Mesendoderm (in vitro differentiated cells): ENCODE measurements around the gene P3H4.
"Not testable (repeated sequence)": the region's sequence is repeated elsewhere in the genome, so short reads cannot be mapped to it uniquely, and the experiment has no call there.

ENCODE experiments used
- DNase-seq: peaks from one replicate; pipeline ENCODE4 v3.0.0; 2013
- H2AK5ac ChIP-seq: 2 replicates; pipeline ENCODE4 v1.6.1; 2013; ENCODE audit warnings: low read length, inconsistent platforms
- H2BK120ac ChIP-seq: 2 replicates; pipeline ENCODE4 v1.6.1; 2013; ENCODE audit warnings: low read depth, mild to moderate bottlenecking, low read length, moderate library complexity, mixed read lengths
- H2BK15ac ChIP-seq: replicated peaks from 2 replicates; pipeline ENCODE4 v1.6.1; 2013; ENCODE audit warnings: low read depth, mild to moderate bottlenecking, moderate library complexity
- H2BK5ac ChIP-seq: 2 replicates; pipeline ENCODE4 v1.6.1; 2013; ENCODE audit warnings: low read length, inconsistent platforms
- H3K18ac ChIP-seq: 2 replicates; pipeline ENCODE4 v1.6.1; 2013; ENCODE audit warnings: mild to moderate bottlenecking, low read length, mixed read lengths
- H3K23ac ChIP-seq: one replicate; pipeline ENCODE4 v1.6.1; 2013; ENCODE audit warnings: low read length
- H3K27ac ChIP-seq: 2 replicates; pipeline ENCODE4 v1.5.1; 2013; ENCODE audit warnings: low read depth, mild to moderate bottlenecking, inconsistent platforms, low read length, moderate library complexity
- H3K27me3 ChIP-seq: 2 replicates; pipeline ENCODE4 v1.6.1; 2013; ENCODE audit warnings: low read length, control low read depth, mild to moderate bottlenecking, inconsistent platforms; ENCODE audit not compliant: insufficient read depth, poor library complexity
- H3K36me3 ChIP-seq: 2 replicates; pipeline ENCODE4 v1.6.1; 2013; ENCODE audit warnings: low read length, inconsistent platforms; ENCODE audit not compliant: control insufficient read depth, insufficient read depth
- H3K4ac ChIP-seq: one replicate; pipeline ENCODE4 v1.6.1; 2013; ENCODE audit warnings: low read depth, mild to moderate bottlenecking, low read length, moderate library complexity
- H3K4me1 ChIP-seq: 2 replicates; pipeline ENCODE4 v1.6.1; 2013; ENCODE audit warnings: low read depth, low read length, inconsistent platforms; ENCODE audit not compliant: control insufficient read depth
- H3K4me2 ChIP-seq: 2 replicates; pipeline ENCODE4 v1.6.1; 2013; ENCODE audit warnings: low read length
- H3K4me3 ChIP-seq: 2 replicates; pipeline ENCODE4 v1.5.1; 2013; ENCODE audit warnings: mild to moderate bottlenecking, low read length
- H3K56ac ChIP-seq: one replicate; pipeline ENCODE4 v1.6.1; 2013; ENCODE audit warnings: low read length
- H3K79me1 ChIP-seq: 2 replicates; pipeline ENCODE4 v1.6.1; 2013; ENCODE audit warnings: low read length, inconsistent platforms
- H3K79me2 ChIP-seq: 2 replicates; pipeline ENCODE4 v1.6.1; 2013; ENCODE audit warnings: mild to moderate bottlenecking, low read length; ENCODE audit not compliant: control insufficient read depth, insufficient read depth
- H3K9ac ChIP-seq: 2 replicates; pipeline ENCODE4 v1.6.1; 2013; ENCODE audit warnings: low read length, inconsistent platforms
- H4K5ac ChIP-seq: one replicate; pipeline ENCODE4 v1.6.1; 2013; ENCODE audit warnings: low read length
- H4K8ac ChIP-seq: one replicate; pipeline ENCODE4 v1.6.1; 2013; ENCODE audit warnings: low read depth, mild to moderate bottlenecking, control low read depth, low read length, moderate library complexity
- WGBS: extraction: QIAGEN DNeasy Blood & Tissue Kit; methylation state at CpG from one replicate; pipeline ENCODE4 v1.1.7; 2013; ENCODE audit warnings: low lambda C conversion rate, missing lambda C conversion rate; ENCODE audit not compliant: insufficient coverage; ENCODE audit errors: extremely low coverage; 5-methylcytosine and 5-hydroxymethylcytosine counted together

P3H4 gene

DNA sequence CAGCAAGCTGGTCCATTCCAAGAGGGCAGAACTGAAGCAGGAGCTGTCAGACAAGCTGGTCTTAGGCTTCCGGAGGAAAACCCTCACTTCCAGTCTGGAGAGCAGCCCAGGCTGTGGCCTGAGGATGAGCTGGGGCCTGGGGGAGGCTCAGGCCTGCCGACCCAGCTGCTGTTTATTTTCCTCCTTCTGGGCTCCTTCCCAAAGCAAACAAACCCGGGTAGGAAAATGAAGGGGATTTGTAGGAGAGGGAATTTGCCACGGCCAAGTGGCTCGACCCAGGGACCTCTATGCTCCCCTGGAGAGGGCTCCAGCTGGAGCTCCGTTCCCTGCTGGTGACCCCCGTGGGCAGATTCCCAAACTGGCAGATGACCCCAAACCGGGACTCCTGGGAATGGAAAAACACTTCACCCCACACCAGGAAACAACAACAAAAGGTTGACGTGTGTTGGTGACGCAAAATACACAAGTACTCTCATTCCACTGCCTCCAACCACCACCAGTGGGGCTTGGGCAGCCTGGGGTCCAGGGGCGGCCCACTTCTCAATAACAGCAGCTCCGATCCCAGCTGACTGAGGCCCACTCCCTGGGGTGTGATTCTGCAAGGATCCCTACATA lies 34.1 kb downstream of the P3H4 start:
- peak overlapping the region; percentile 70 for H3K56ac ChIP-seq
- peak overlapping the region; percentile 3 for H2BK5ac ChIP-seq
- H3K36me3 ChIP-seq = no peaks in the 10 kb centered on the region
- WGBS = no CpG with 5 or more reads among the region's 12 CpGs
- no peak overlapping the region for H4K8ac ChIP-seq
- H3K4me2 ChIP-seq = no peak overlapping the region
- no peaks in the 10 kb centered on the region for H3K27me3 ChIP-seq
- DNase-seq = peak; percentile 40
- no peak overlapping the region for H2AK5ac ChIP-seq
- peaks cover 17% of the 10 kb centered on the region for H3K79me1 ChIP-seq
- no peak overlapping the region for H2BK120ac ChIP-seq
- no peak overlapping the region for H4K5ac ChIP-seq
- no peak overlapping the region for H2BK15ac ChIP-seq
- no peak overlapping the region for H3K4me3 ChIP-seq
- H3K4ac ChIP-seq = no peak overlapping the region
- H3K23ac ChIP-seq = no peak overlapping the region
- H3K18ac ChIP-seq = peak overlapping the region; percentile 11
- H3K79me2 ChIP-seq = peaks cover 46% of the 10 kb centered on the region
- H3K9ac ChIP-seq = peak overlapping the region; percentile 3
- peaks cover 15% of the 10 kb centered on the region for H3K4me1 ChIP-seq
- peak overlapping the region; percentile 64 for H3K27ac ChIP-seq

DNA sequence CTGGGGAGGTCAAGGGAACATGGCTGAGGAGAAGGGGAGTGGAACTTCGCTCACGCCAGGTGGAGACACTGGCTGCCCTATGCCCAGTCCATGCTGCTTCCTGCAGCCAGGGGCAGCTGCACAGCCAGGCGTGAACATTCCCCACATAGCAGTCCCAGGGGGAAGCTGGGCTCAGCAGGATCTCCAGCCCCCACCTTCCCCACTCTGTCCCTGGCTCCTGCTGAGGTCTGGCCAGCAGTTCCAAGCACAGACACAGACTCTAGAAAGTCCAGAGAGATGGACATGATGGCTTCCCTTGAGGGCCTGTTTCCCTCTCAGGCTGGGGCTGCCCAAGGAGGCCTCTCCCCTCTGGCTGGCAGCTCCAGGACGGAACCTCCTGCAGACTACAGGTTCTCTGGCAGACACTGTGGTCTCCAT lies 34.6 kb downstream of the P3H4 start:
- H2BK5ac ChIP-seq = peak overlapping the region; percentile 3

DNA sequence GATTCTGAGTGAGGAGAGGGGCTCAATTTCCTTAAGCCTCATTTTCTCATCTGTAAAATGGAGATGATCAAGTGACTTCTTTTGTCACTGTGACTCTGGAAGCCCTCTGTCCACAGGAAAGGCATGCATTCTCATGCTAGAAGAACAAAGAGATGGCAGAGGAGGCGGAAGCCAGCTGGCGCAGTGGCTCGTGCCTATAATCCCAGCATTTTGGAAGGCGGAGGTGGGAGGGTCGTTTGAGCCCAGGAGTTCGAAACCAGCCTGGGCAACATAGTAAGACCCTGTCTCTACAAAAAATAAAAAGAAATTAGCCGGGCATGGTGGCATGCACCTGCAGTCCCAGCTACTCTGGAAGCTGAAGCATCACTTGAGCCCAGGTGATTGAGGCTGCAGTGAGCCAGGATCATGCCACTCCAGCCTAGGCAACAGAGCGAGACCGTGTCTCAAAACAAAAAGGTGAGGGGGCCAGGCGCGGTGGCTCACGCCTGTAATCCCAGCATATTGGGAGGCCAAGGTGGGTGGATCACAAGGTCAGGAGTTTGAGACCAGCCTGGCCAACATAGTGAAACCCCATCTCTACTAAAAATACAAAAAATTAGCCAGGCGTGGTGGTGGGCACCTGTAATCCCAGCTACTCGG lies 35.4 kb downstream of the P3H4 start:
- peaks cover 17% of the 10 kb centered on the region for H3K4me1 ChIP-seq
- not testable (repeated sequence) for H3K4me2 ChIP-seq, DNase-seq, H4K5ac ChIP-seq, H3K27me3 ChIP-seq, H3K36me3 ChIP-seq, H3K18ac ChIP-seq, H3K27ac ChIP-seq, H3K4me3 ChIP-seq, H2BK15ac ChIP-seq, H2AK5ac ChIP-seq, H2BK120ac ChIP-seq, H3K56ac ChIP-seq, H3K23ac ChIP-seq, H4K8ac ChIP-seq, H3K4ac ChIP-seq, H2BK5ac ChIP-seq
- H3K9ac ChIP-seq = peak overlapping the region; percentile 7
- peaks cover 33% of the 10 kb centered on the region for H3K79me2 ChIP-seq
- no CpG with 5 or more reads among the region's 14 CpGs for WGBS
- H3K79me1 ChIP-seq = peaks cover 19% of the 10 kb centered on the region

More for the DNA sequence above, 34.6 kb downstream of the P3H4 start:
- H2AK5ac ChIP-seq = no peak overlapping the region
- H2BK15ac ChIP-seq = no peak overlapping the region
- H3K56ac ChIP-seq = peak overlapping the region; percentile 70
- peaks cover 17% of the 10 kb centered on the region for H3K79me1 ChIP-seq
- H3K23ac ChIP-seq = peak overlapping the region; percentile 24
- no peaks in the 10 kb centered on the region for H3K36me3 ChIP-seq
- H3K9ac ChIP-seq = peak overlapping the region; percentile 3
- WGBS = no CpG with 5 or more reads among the region's 4 CpGs
- H4K8ac ChIP-seq = no peak overlapping the region
- no peak overlapping the region for H3K4ac ChIP-seq
- no peak overlapping the region for H4K5ac ChIP-seq
- H3K4me3 ChIP-seq = no peak overlapping the region
- H2BK120ac ChIP-seq = no peak overlapping the region
- no peaks in the 10 kb centered on the region for H3K27me3 ChIP-seq
- peaks cover 41% of the 10 kb centered on the region for H3K79me2 ChIP-seq
- no peak overlapping the region for H3K4me2 ChIP-seq
- peak; percentile 79 for DNase-seq
- H3K4me1 ChIP-seq = peaks cover 15% of the 10 kb centered on the region
- H3K27ac ChIP-seq = peak overlapping the region; percentile 64
- H3K18ac ChIP-seq = peak overlapping the region; percentile 11

GRCh38 chr17:41775394-41776226 lies 36.1 kb downstream of the P3H4 start:
- Histone ChIP-seq H3K4me2 (no peak overlapping the region), H2BK15ac (no peak overlapping the region), H2BK5ac (no peak overlapping the region), H3K4ac (no peak overlapping the region), H2BK120ac (no peak overlapping the region), H3K27ac (peak overlapping the region; percentile 24), H4K8ac (no peak overlapping the region), H3K79me2 (peaks cover 31% of the 10 kb centered on the region), H3K79me1 (peaks cover 17% of the 10 kb centered on the region), H3K27me3 (no peaks in the 10 kb centered on the region), H3K36me3 (peaks cover 2% of the 10 kb centered on the region), H3K18ac (no peak overlapping the region), H3K4me1 (peaks cover 17% of the 10 kb centered on the region), H3K56ac (peak overlapping the region; percentile 46), H3K23ac (no peak overlapping the region), H4K5ac (no peak overlapping the region), H2AK5ac (no peak overlapping the region), H3K4me3 (no peak overlapping the region), H3K9ac (peak overlapping the region; percentile 7)
- peak; percentile 38 for DNase-seq
- no CpG with 5 or more reads among the region's 12 CpGs for WGBS

- no peak overlapping the region for H2AK5ac ChIP-seq
- H3K4me3 ChIP-seq = no peak overlapping the region
- no peak for DNase-seq
- no peak overlapping the region for H2BK120ac ChIP-seq
- H3K4me1 ChIP-seq = peaks cover 17% of the 10 kb centered on the region
- no peak overlapping the region for H4K8ac ChIP-seq
- H4K5ac ChIP-seq = no peak overlapping the region
- H3K4ac ChIP-seq = no peak overlapping the region
- peaks cover 24% of the 10 kb centered on the region for H3K79me2 ChIP-seq
- peak overlapping the region; percentile 62 for H3K56ac ChIP-seq
- H3K79me1 ChIP-seq = peaks cover 17% of the 10 kb centered on the region
- no peak overlapping the region for H2BK15ac ChIP-seq
- no peaks in the 10 kb centered on the region for H3K27me3 ChIP-seq
- peaks cover 7% of the 10 kb centered on the region for H3K36me3 ChIP-seq
- no CpG with 5 or more reads among the region's 8 CpGs for WGBS
- H3K4me2 ChIP-seq = no peak overlapping the region
- H3K9ac ChIP-seq = peak overlapping the region; percentile 20
- no peak overlapping the region for H3K18ac ChIP-seq
- H3K23ac ChIP-seq = no peak overlapping the region
- H3K27ac ChIP-seq = peak overlapping the region; percentile 38
- no peak overlapping the region for H2BK5ac ChIP-seq
Observed at GRCh38 chr17:41773731-41774193, 38.0 kb downstream of the P3H4 start.
